Upper lobe of right lung (tissue), 1 donor: ENCODE data around the gene CDK4. TPM values are rescaled to one million over a fixed set of nuclear protein-coding genes. Genes with fewer than 3 reads are reported as not detected.
A peak's percentile ranks its signal among the peaks of the same experiment; 100 is the strongest.

ENCODE experiments used
- ATAC-seq: fragments of 200-7000 bp; cut with Tn5 transposase; one replicate; pipeline ENCODE4 v1.9.1; 2020; ENCODE audit warnings: mild to moderate bottlenecking, moderate library complexity
- DNase-seq: peaks from one replicate; pipeline ENCODE4 v3.0.0-alpha.2; 2020
- H3K27ac ChIP-seq: fragments of 200-600 bp; one replicate; pipeline ENCODE4 v1.8.0; 2022
- H3K27me3 ChIP-seq: fragments of 200-600 bp; one replicate; pipeline ENCODE4 v1.8.0; 2022; ENCODE audit warnings: mild to moderate bottlenecking
- H3K36me3 ChIP-seq: fragments of 200-600 bp; one replicate; pipeline ENCODE4 v1.8.0; 2022
- H3K4me1 ChIP-seq: fragments of 200-600 bp; one replicate; pipeline ENCODE4 v1.8.0; 2022
- H3K4me3 ChIP-seq: fragments of 200-600 bp; one replicate; pipeline ENCODE4 v1.8.0; 2022; ENCODE audit warnings: mild to moderate bottlenecking
- H3K9me3 ChIP-seq: fragments of 200-600 bp; one replicate; pipeline ENCODE4 v1.8.0; 2022
- CTCF ChIP-seq: fragments of 200-600 bp; IDR thresholded peaks from one replicate; pipeline ENCODE4 v1.8.0; 2022; ENCODE audit warnings: antibody characterized with exemption
- intact Hi-C: fragments of 100-400 bp; cut with DNase I; formaldehyde crosslinking; loops from one replicate; pipeline ENCODE4 v1.11.0; 2022
- total RNA-seq: library from RNA; stranded (reverse); fragmentation: NEBNext Ultra II Directional; extraction: Animal tissue kit (Norgen Biotek cat#: 25700); gene quantifications from one replicate; pipeline ENCODE4 v1.2.1, GENCODE V29; 2021
- donor health status: DM: no; HTN: yes; CAD: no; lungs with severe emphysema.

CDK4 gene
- total RNA-seq, 1 donor from 2014 or later: 77.6 TPM

GRCh38 chr12:57753756-57754337, 1.7 kb upstream of the CDK4 start:
- Histone ChIP-seq H3K4me1 (peaks cover 38% of the 10 kb centered on the region), H3K27me3 (no peaks in the 10 kb centered on the region), H3K4me3 (peak overlapping the region; percentile 66), H3K27ac (no peak overlapping the region), H3K36me3 (peaks cover 32% of the 10 kb centered on the region), H3K9me3 (no peaks in the 10 kb centered on the region)
- intact Hi-C loops: no loop called here
- no peak for TF ChIP-seq CTCF
- ATAC-seq (no peak), DNase-seq (no peak)

- Histone ChIP-seq H3K36me3 (peaks cover 32% of the 10 kb centered on the region), H3K4me3 (peak overlapping the region; percentile 92), H3K27ac (peak overlapping the region; percentile 67), H3K4me1 (peaks cover 38% of the 10 kb centered on the region), H3K27me3 (no peaks in the 10 kb centered on the region), H3K9me3 (no peaks in the 10 kb centered on the region)
- TF ChIP-seq CTCF: no peak
- ATAC-seq: no peak
- DNase-seq: no peak
- intact Hi-C loops: no loop called here
These were observed 524 bp upstream of the CDK4 start for GRCh38 chr12:57752668-57753000.

- H3K9me3 ChIP-seq: no peaks in the 10 kb centered on the region
- intact Hi-C loops: no loop called here
- ATAC-seq: no peak
- no peaks in the 10 kb centered on the region for H3K27me3 ChIP-seq
- H3K4me1 ChIP-seq: peaks cover 36% of the 10 kb centered on the region
- H3K36me3 ChIP-seq: peaks cover 40% of the 10 kb centered on the region
- TF ChIP-seq CTCF: no peak
- no peak for DNase-seq
- H3K4me3 ChIP-seq: peak overlapping the region; percentile 92
- peak overlapping the region; percentile 91 for H3K27ac ChIP-seq
These were observed 700 bp downstream of the CDK4 start for GRCh38 chr12:57751432-57751787.

DNA sequence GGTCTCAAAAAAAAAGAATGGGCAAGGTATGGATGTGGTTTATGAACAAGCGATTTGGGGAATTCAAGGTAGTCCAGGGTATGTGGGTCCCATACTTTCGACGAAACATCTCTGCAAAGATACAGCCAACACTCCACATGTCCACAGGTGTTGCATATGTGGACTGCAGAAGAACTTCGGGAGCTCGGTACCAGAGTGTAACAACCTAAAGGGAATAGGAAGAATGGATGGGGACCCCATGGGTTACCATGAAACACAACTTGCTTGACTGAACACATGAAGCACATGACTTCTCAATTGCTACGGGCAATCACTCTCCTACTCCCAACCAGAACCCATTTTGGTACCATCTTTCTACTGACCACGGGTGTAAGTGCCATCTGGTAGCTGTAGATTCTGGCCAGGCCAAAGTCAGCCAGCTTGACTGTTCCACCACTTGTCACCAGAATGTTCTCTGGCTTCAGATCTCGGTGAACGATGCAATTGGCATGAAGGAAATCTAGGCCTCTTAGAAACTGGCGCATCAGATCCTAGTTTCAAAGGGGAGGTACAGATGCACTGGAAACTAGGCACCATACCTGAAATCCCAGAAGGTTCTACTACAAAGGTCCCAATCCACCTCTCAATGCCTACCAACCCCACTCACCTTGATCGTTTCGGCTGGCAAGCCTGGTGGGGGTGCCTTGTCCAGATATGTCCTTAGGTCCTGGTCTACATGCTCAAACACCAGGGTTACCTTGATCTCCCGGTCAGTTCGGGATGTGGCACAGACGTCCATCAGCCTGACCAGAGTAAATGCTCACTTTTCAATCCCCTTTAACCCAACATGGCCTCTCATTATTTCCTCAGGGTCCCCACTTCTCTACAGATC, 1.3 kb downstream of the CDK4 start:
- no peaks in the 10 kb centered on the region for H3K27me3 ChIP-seq
- no peak for TF ChIP-seq CTCF
- DNase-seq: no peak
- no peaks in the 10 kb centered on the region for H3K9me3 ChIP-seq
- intact Hi-C loops: no loop called here
- H3K27ac ChIP-seq: peak overlapping the region; percentile 91
- peak overlapping the region; percentile 92 for H3K4me3 ChIP-seq
- no peak for ATAC-seq
- peaks cover 34% of the 10 kb centered on the region for H3K4me1 ChIP-seq
- peaks cover 40% of the 10 kb centered on the region for H3K36me3 ChIP-seq

DNA sequence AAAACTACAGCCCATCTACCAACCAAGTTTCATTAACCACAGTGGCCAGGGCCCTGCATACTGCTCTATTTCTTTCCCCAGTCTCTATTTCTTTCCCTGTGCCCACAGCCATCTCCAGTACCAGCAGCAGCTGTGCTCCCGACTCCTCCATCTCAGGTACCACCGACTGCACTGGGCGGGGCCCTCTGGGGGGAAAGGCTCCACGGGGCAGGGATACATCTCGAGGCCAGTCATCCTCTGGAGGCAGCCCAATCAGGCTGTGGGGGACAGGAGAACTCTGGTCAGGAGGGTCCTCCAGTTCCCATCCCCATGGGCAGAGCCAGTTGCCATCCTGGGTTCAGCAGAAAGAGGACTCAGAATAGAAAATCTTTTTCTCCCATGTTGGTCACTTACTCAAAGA, 3.0 kb downstream of the CDK4 start:
- intact Hi-C loops: no loop called here
- no peaks in the 10 kb centered on the region for H3K9me3 ChIP-seq
- H3K36me3 ChIP-seq: peaks cover 40% of the 10 kb centered on the region
- no peak overlapping the region for H3K4me3 ChIP-seq
- TF ChIP-seq CTCF: no peak
- no peak for DNase-seq
- no peak for ATAC-seq
- no peaks in the 10 kb centered on the region for H3K27me3 ChIP-seq
- H3K4me1 ChIP-seq: peaks cover 37% of the 10 kb centered on the region
- no peak overlapping the region for H3K27ac ChIP-seq
